IPS-18a (cell line): ENCODE results near the gene ZNF740.
"Not testable (repeated sequence)": the region's sequence is repeated elsewhere in the genome, so short reads cannot be mapped to it uniquely, and the experiment has no call there.

Experiments
- H3K27ac ChIP-seq: one replicate; pipeline ENCODE4 v1.5.1; 2013; ENCODE audit warnings: low read length
- H3K27me3 ChIP-seq: one replicate; pipeline ENCODE4 v1.6.1; 2013; ENCODE audit warnings: mild to moderate bottlenecking, low read length; ENCODE audit not compliant: control insufficient read depth, insufficient read depth
- H3K36me3 ChIP-seq: one replicate; pipeline ENCODE4 v1.6.1; 2013; ENCODE audit warnings: low read depth, low read length; ENCODE audit not compliant: control insufficient read depth
- H3K4me1 ChIP-seq: one replicate; pipeline ENCODE4 v1.6.1; 2013; ENCODE audit warnings: low read depth, low read length; ENCODE audit not compliant: control insufficient read depth
- H3K4me3 ChIP-seq: one replicate; pipeline ENCODE4 v1.5.1; 2013; ENCODE audit warnings: low read length
- H3K9ac ChIP-seq: one replicate; pipeline ENCODE4 v1.6.1; 2013; ENCODE audit warnings: mild to moderate bottlenecking, low read length, moderate library complexity
- H3K9me3 ChIP-seq: one replicate; pipeline ENCODE4 v1.6.1; 2013; ENCODE audit warnings: low read depth, low read length; ENCODE audit not compliant: control insufficient read depth

Gene ZNF740

DNA sequence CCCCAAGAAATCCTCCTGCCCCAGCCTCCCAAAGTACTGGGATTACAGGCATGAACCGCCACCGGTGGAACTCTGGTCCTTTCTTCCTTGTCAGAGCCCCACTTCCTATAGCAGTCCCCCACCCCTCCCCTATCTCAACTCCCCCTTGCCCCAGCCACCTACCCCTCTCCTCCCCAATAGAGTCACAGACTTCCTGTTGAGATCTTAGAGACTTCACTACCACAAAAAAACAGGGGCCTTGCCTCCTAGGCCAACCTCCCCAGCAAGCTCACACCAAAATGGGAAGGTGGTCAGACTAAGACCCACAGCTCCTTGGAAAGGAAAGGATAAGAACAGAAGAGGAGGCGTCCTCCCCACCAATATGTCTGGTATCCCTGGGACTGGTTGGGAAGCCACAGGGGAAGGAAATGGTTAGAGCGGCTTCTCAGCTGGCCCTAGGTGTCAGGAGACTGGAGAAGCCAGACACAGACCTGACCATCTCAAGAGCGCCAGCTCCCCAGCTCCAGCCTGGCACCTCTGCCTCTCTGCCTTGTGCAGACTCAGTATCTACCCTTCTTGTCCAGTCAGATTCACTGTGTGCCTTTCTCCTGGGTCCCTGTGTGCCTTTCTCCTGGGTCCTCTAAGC lies 18.1 kb downstream of the ZNF740 start:
- Histone ChIP-seq H3K4me3 (no peak overlapping the region), H3K4me1 (no peaks in the 10 kb centered on the region), H3K9me3 (no peaks in the 10 kb centered on the region), H3K9ac (no peak overlapping the region), H3K27me3 (peaks cover 58% of the 10 kb centered on the region), H3K36me3 (no peaks in the 10 kb centered on the region), H3K27ac (no peak overlapping the region)

DNA sequence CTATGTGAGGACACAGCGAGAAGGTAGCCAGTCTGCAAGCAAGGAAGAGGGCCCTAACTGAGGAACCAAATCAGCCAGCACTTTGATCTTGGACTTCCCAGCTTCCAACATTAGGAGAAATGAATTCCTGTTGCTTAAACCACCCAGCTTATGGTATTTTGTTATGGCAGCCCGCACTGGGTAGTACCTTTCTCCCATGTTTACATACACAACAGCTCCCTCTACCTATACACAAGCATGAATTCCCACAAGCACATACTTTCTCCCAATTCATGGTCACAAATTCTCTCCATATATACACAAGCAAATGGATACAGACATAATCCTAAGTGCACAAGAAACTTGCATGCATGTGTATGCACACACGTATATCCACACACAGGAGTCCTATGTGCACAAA lies 19.2 kb downstream of the ZNF740 start:
- Histone ChIP-seq H3K27me3 (peaks cover 48% of the 10 kb centered on the region), H3K4me1 (no peaks in the 10 kb centered on the region), H3K9ac (no peak overlapping the region), H3K36me3 (no peaks in the 10 kb centered on the region), H3K9me3 (no peaks in the 10 kb centered on the region), H3K4me3 (no peak overlapping the region), H3K27ac (no peak overlapping the region)

DNA sequence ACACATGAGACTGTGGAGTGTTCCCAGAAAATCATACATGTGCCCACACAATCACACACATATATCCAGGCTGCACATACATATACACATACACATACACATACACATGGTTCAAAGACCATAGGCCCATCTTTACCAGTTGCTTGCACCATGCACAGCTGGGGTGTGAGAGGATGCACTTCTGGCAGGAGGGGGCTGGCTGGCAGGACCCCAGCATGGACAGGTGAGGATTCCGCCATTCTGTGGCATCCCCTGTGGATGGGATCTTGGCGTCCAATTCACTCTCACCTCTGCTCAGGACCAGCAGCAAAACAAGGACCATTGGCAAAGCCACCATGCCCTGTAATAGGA lies 19.6 kb downstream of the ZNF740 start:
- Histone ChIP-seq H3K27ac (no peak overlapping the region), H3K4me3 (no peak overlapping the region), H3K9me3 (no peaks in the 10 kb centered on the region), H3K27me3 (peaks cover 44% of the 10 kb centered on the region), H3K9ac (no peak overlapping the region), H3K36me3 (no peaks in the 10 kb centered on the region), H3K4me1 (no peaks in the 10 kb centered on the region)

- H3K27me3 ChIP-seq: peaks cover 41% of the 10 kb centered on the region
- no peak overlapping the region for H3K9ac ChIP-seq
- no peak overlapping the region for H3K27ac ChIP-seq
- no peaks in the 10 kb centered on the region for H3K9me3 ChIP-seq
- no peak overlapping the region for H3K4me3 ChIP-seq
- no peaks in the 10 kb centered on the region for H3K36me3 ChIP-seq
- H3K4me1 ChIP-seq: no peaks in the 10 kb centered on the region
Observed at GRCh38 chr12:53200458-53201176, 20.1 kb downstream of the ZNF740 start.

GRCh38 chr12:53201177-53201541 lies 20.6 kb downstream of the ZNF740 start:
- Histone ChIP-seq H3K27ac (no peak overlapping the region), H3K27me3 (peaks cover 41% of the 10 kb centered on the region), H3K4me1 (no peaks in the 10 kb centered on the region), H3K9me3 (no peaks in the 10 kb centered on the region), H3K9ac (no peak overlapping the region), H3K36me3 (no peaks in the 10 kb centered on the region), H3K4me3 (no peak overlapping the region)

GRCh38 chr12:53201639-53202038 lies 21.1 kb downstream of the ZNF740 start:
- H3K27me3 ChIP-seq: peaks cover 38% of the 10 kb centered on the region
- H3K4me1 ChIP-seq: no peaks in the 10 kb centered on the region
- no peak overlapping the region for H3K4me3 ChIP-seq
- no peak overlapping the region for H3K9ac ChIP-seq
- H3K36me3 ChIP-seq: no peaks in the 10 kb centered on the region
- H3K9me3 ChIP-seq: no peaks in the 10 kb centered on the region
- no peak overlapping the region for H3K27ac ChIP-seq

- H3K4me3 ChIP-seq, H3K9me3 ChIP-seq, H3K9ac ChIP-seq, H3K27ac ChIP-seq, H3K36me3 ChIP-seq, H3K4me1 ChIP-seq: not testable (repeated sequence)
- H3K27me3 ChIP-seq: peaks cover 31% of the 10 kb centered on the region
Observed at GRCh38 chr12:53202316-53202715, 21.8 kb downstream of the ZNF740 start.

DNA sequence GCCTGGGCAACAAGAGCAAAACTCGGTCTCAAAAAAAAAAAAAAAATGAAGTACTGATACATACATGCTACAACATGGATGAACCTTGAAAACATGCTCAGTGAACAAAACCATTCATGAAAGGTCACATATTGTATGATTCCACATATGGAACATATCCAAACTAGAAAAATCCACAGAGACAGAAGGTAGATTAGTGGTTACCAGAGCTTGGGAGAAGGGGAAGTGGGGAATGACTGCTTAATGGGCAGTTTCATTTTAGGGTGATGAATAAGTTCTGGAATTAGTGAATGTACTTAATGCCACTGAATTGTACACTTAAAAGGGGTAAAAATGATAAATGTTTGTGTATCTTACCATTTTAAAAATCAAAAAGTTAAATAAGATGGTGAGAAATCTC lies 23.8 kb downstream of the ZNF740 start:
- no peaks in the 10 kb centered on the region for H3K36me3 ChIP-seq
- H3K4me1 ChIP-seq: no peaks in the 10 kb centered on the region
- no peaks in the 10 kb centered on the region for H3K9me3 ChIP-seq
- no peak overlapping the region for H3K27ac ChIP-seq
- H3K4me3 ChIP-seq: no peak overlapping the region
- H3K9ac ChIP-seq: no peak overlapping the region
- H3K27me3 ChIP-seq: peaks cover 12% of the 10 kb centered on the region

DNA sequence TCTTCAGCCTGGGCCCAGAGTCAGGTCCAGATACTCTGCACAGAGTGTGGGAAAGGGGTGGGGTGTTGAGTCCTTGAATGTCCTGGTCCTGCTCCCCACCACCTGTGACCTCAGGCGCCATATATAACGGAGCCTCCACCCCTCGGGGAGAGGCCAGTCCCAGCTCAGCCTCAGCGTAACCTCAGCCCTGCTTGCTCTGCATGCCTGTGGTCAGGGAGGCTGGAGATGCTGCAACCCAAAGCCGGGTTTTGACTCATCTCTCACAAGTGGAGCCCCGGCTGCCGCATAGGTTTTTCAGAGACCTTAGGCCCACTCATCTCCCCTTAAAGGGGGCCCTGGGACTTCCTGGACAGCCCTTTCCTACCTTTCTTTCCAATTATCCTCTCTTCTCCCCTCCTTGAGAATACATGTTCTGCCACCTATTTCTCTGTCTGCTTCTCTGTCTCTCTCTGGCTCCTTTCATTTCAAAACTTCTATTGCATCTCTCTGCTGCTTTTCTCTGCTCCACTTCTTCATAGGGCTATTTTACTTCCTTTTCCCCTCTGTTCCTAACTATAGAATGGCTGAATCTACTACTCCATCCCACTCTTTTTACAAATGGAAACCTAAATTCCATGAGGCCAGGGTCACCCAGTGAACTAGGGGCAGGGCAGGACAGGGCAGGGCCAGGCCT lies 25.4 kb downstream of the ZNF740 start:
- no peak overlapping the region for H3K9ac ChIP-seq
- H3K4me1 ChIP-seq: no peaks in the 10 kb centered on the region
- H3K27ac ChIP-seq: no peak overlapping the region

DNA sequence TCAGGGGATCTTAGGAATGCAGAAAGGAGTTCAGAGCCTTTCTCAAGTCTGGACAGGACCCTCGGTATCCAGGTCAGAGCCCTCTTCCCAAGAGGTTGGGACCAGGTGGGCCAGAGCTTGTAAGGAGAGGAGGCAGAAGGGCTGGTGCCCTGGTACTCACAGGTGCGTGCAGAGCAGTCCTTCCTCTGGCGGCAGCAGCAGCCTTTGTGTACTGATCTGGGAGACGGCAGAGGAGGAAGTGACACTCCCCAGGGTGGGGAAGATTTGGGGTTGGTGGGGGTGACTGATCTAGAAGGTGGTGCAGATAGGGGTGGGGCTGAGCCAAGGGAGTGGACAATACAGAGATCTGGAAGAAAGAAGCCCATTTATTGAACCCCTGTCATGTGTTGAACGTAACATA lies 26.5 kb downstream of the ZNF740 start, which contains the start of gene ITGB7:
ITGB7 (minus strand) TSS at position 210 of the 400 bp plus-strand sequence. CDS start 6,808 bp downstream, outside the sequence.
- no peaks in the 10 kb centered on the region for H3K4me1 ChIP-seq
- H3K4me3 ChIP-seq: no peak within 1 kb of the TSS
- H3K9me3 ChIP-seq: no peaks in the 10 kb centered on the region
- H3K27me3 ChIP-seq: no peaks in the 10 kb centered on the region
- peaks cover 7% of the 10 kb centered on the region for H3K36me3 ChIP-seq
- no peak within 1 kb of the TSS for H3K9ac ChIP-seq
- H3K27ac ChIP-seq: no peak within 1 kb of the TSS

More for the DNA sequence above, 25.4 kb downstream of the ZNF740 start:
- no peaks in the 10 kb centered on the region for H3K27me3 ChIP-seq
- no peaks in the 10 kb centered on the region for H3K9me3 ChIP-seq
- no peaks in the 10 kb centered on the region for H3K36me3 ChIP-seq
- no peak overlapping the region for H3K4me3 ChIP-seq

- Histone ChIP-seq H3K9me3 (no peaks in the 10 kb centered on the region), H3K36me3 (peaks cover 18% of the 10 kb centered on the region), H3K9ac (no peak overlapping the region), H3K27me3 (no peaks in the 10 kb centered on the region), H3K4me1 (peaks cover 1% of the 10 kb centered on the region), H3K27ac (no peak overlapping the region), H3K4me3 (no peak overlapping the region)
Observed at GRCh38 chr12:53208435-53208834, 27.9 kb downstream of the ZNF740 start.
